ENCODE measurements around the gene TMEM187.
A peak's percentile ranks its signal among the peaks of the same experiment; 100 is the strongest.

TMEM187 gene

GRCh38 chrX:153928846-153929245 is 43.7 kb upstream of the TMEM187 start:
- no peak for ATAC-seq (ENCODE audit: insufficient read depth, low read depth)
- peak; percentile 28 for DNase-seq
- Histone ChIP-seq H3K9ac (ENCODE audit: low read depth, low read length) (peak overlapping the region; percentile 44), H3K4me3 (ENCODE audit: low read depth in 1 of 2, low read length in 2 of 2) (peak overlapping the region; percentile 0 to 50; a peak in 3 of 4 replicates), H2AFZ (ENCODE audit: low read depth, low read length) (no peak overlapping the region), H3K9me3 (ENCODE audit: insufficient read depth, low read length, severe bottlenecking) (no peaks in the 10 kb centered on the region), H3K27ac (ENCODE audit: low read length) (peak overlapping the region; percentile 46), H3K27me3 (ENCODE audit: insufficient read depth, low read length, poor library complexity) (no peaks in the 10 kb centered on the region), H4K20me1 (ENCODE audit: insufficient read depth, low read length) (peaks cover 5% of the 10 kb centered on the region; the same call in 1 of the 2 replicates), H3K79me2 (ENCODE audit: insufficient read depth, low read length) (peaks cover 63% of the 10 kb centered on the region), H3K4me1 (ENCODE audit: insufficient read depth, low read length) (peaks cover 75% of the 10 kb centered on the region), H3K4me2 (ENCODE audit: insufficient read depth, low read length) (peak overlapping the region; percentile 57), H3K36me3 (ENCODE audit: insufficient read depth, low read length) (peaks cover 55% of the 10 kb centered on the region)
- no peak for TF ChIP-seq CTCF (IDR thresholded peaks at IDR 0.05; ENCODE audit: borderline replicate concordance, extremely low read depth, low read length, poor library complexity, severe bottlenecking)
- TF ChIP-seq EZH2 (IDR thresholded peaks at IDR 0.05; ENCODE audit: borderline replicate concordance, low read depth, low read length, severe bottlenecking) = no peak

- no peak for DNase-seq
- no peaks in the 10 kb centered on the region for H4K20me1 ChIP-seq (ENCODE audit: insufficient read depth, low read length)
Measured at GRCh38 chrX:153929576-153929975, 43.0 kb upstream of the TMEM187 start.

GRCh38 chrX:153930011-153930910 is 42.3 kb upstream of the TMEM187 start:
- no peaks in the 10 kb centered on the region for H4K20me1 ChIP-seq (ENCODE audit: insufficient read depth, low read length)
- peak overlapping the region; percentile 46 for H3K27ac ChIP-seq (ENCODE audit: low read length)

More at GRCh38 chrX:153929576-153929975, 43.0 kb upstream of the TMEM187 start:
- Histone ChIP-seq H3K9ac (ENCODE audit: low read depth, low read length) (peak overlapping the region; percentile 44), H3K4me1 (ENCODE audit: insufficient read depth, low read length) (peaks cover 74% of the 10 kb centered on the region), H3K4me3 (ENCODE audit: low read depth in 1 of 2, low read length in 2 of 2) (peak overlapping the region; percentile 0 to 50; a peak in 3 of 4 replicates), H3K9me3 (ENCODE audit: insufficient read depth, low read length, severe bottlenecking) (no peaks in the 10 kb centered on the region), H3K79me2 (ENCODE audit: insufficient read depth, low read length) (peaks cover 63% of the 10 kb centered on the region), H3K27ac (ENCODE audit: low read length) (peak overlapping the region; percentile 46), H3K36me3 (ENCODE audit: insufficient read depth, low read length) (peaks cover 50% of the 10 kb centered on the region), H3K27me3 (ENCODE audit: insufficient read depth, low read length, poor library complexity) (no peaks in the 10 kb centered on the region), H3K4me2 (ENCODE audit: insufficient read depth, low read length) (peak overlapping the region; percentile 57), H2AFZ (ENCODE audit: low read depth, low read length) (no peak overlapping the region)
- no peak for ATAC-seq (ENCODE audit: insufficient read depth, low read depth)
- TF ChIP-seq EZH2 (IDR thresholded peaks at IDR 0.05; ENCODE audit: borderline replicate concordance, low read depth, low read length, severe bottlenecking) (no peak), CTCF (IDR thresholded peaks at IDR 0.05; ENCODE audit: borderline replicate concordance, extremely low read depth, low read length, poor library complexity, severe bottlenecking) (no peak)

More at GRCh38 chrX:153930011-153930910, 42.3 kb upstream of the TMEM187 start:
- ATAC-seq (ENCODE audit: insufficient read depth, low read depth) (no peak), DNase-seq (no peak)
- Histone ChIP-seq H3K79me2 (ENCODE audit: insufficient read depth, low read length) (peaks cover 60% of the 10 kb centered on the region), H3K4me2 (ENCODE audit: insufficient read depth, low read length) (peak overlapping the region; percentile 57), H3K9ac (ENCODE audit: low read depth, low read length) (peak overlapping the region; percentile 44), H2AFZ (ENCODE audit: low read depth, low read length) (no peak overlapping the region), H3K36me3 (ENCODE audit: insufficient read depth, low read length) (peaks cover 43% of the 10 kb centered on the region), H3K9me3 (ENCODE audit: insufficient read depth, low read length, severe bottlenecking) (no peaks in the 10 kb centered on the region), H3K27me3 (ENCODE audit: insufficient read depth, low read length, poor library complexity) (no peaks in the 10 kb centered on the region), H3K4me1 (ENCODE audit: insufficient read depth, low read length) (peaks cover 68% of the 10 kb centered on the region), H3K4me3 (ENCODE audit: low read depth in 1 of 2, low read length in 2 of 2) (peak overlapping the region in 1 of 2 experiments; percentile 50; a peak in 1 of 4 replicates)
- no peak for TF ChIP-seq CTCF (IDR thresholded peaks at IDR 0.05; ENCODE audit: borderline replicate concordance, extremely low read depth, low read length, poor library complexity, severe bottlenecking)
- TF ChIP-seq EZH2 (IDR thresholded peaks at IDR 0.05; ENCODE audit: borderline replicate concordance, low read depth, low read length, severe bottlenecking) = no peak

All from DND-41 (cell line).